NCI-H345 treated with DMSO at 0.1 percent for 48 hours (cell line): Measurements from ENCODE around the gene ANKRD18A.
"Not testable (repeated sequence)": the region's sequence is repeated elsewhere in the genome, so short reads cannot be mapped to it uniquely, and the experiment has no call there.

Experiments used
- DNase-seq: peaks from one replicate; lab custom pipeline; 2025; ENCODE audit not compliant: unreplicated experiment; lab: John Stamatoyannopoulos, UW

ANKRD18A gene

DNA sequence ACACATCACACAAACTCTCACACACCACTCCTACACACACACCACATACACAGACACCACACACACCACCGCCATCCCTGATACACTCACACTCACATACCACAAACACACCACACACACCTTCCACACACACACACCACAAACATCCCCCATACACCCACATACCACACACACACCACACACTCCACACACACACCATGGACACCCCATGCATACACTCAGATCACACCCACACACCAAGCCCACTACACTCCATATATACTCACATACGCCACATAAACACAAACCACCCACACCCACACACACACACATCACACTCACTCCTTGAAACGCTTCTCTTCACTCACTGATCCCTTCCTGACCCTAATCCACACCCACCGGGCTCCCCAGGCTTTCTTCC lies 9.1 kb upstream of the ANKRD18A start:
- no peak for DNase-seq

DNA sequence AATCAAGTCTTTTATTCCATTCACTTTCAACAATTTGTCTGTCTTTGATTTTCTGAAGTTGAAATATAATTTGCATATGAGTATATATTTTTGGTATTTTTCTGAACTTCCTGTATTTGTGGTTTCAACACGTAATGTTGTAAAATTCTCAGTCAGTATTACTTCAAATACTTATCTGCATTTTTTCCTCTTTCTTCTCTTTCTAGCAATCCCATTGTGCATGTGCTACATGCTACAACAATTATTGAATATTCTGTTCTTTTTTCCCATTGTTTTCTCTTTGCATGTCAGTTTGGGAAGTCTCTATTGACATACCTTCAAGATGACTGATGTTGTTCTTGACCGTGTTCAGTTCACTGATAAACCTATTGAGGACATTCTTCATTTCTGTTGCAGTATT lies 5.6 kb upstream of the ANKRD18A start:
- no peak for DNase-seq

- no peak for DNase-seq
Measured at GRCh38 chr9:38622951-38623350, 2.6 kb upstream of the ANKRD18A start.

GRCh38 chr9:38622288-38622674 lies 1.9 kb upstream of the ANKRD18A start:
- peak; percentile 51 for DNase-seq

DNA sequence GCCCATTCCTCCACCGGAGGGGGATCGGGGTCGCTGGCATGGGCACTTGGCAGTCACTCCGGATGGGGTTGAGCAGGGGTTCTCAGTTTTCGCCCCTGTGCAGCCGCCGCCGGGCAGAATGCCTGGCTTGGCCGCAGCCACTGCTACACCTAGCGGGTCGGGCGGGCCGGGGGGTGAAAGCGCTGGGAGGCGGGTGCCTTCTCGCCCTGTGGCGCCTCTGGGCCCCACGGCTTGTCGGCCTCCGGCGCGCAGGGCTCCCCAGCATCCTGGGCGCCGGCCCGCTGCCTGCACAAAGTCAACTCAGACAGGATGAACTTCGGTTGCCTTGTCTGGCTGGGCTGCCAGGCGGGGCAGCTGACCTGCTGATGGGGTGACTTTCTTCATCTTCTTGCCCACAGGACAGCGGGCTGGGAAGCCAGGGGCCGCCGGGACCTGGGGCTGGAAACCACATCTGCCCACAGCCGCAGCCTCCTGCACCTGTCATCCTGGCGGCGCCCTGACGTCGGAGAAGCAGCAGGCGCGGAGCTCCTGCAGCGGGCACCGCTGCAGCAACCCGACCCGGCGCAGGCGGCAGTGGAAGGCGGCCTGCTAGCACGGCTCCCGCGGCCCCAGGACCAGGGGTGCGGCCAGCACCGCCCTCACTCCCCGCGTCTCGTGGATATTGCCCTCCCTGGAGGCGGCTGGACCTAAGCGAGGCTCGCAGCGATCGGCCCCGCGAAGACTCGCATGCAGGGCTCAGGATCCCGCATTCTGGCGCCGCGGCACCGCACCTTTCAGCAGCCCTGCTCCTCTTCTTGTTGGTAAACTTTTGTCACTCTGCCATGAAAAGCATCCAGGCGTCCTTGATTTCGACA lies 1.3 kb upstream of the ANKRD18A start:
- DNase-seq = peak; percentile 6

GRCh38 chr9:38619556-38620447 lies 594 bp downstream of the ANKRD18A start:
- DNase-seq = peak; percentile 16

DNA sequence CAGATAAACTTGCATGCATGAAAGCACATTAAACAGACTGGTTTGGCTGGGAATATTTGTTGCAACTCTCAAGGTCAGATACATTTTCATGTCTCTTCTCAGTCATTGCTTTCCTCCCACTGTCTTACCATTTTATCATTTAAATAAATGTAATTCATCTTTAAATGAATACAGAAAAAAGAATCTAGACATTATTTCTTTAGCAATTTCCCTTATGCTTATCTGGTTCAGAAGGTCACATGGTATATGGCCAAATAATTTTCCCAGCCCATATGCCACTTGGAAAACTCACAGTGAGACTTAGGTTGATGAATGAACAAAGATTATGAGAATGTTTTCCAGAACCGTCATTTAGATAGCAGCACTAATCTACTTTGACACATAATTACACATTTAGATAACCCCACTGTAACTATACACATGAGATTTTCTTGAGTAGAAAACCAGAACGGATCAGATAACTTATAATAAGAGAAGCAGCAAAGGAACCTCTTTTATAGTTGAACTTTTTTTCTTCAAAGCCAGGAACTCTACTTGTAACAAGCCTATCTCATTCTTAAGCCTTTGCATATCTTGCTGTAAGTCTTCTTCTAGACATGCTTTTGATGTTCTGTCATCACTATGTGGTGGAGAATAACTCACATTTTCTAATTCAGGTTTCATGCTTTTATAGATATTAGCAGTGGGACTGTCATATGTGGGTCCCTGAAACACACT lies 22.2 kb downstream of the ANKRD18A start:
- not testable (repeated sequence) for DNase-seq

DNA sequence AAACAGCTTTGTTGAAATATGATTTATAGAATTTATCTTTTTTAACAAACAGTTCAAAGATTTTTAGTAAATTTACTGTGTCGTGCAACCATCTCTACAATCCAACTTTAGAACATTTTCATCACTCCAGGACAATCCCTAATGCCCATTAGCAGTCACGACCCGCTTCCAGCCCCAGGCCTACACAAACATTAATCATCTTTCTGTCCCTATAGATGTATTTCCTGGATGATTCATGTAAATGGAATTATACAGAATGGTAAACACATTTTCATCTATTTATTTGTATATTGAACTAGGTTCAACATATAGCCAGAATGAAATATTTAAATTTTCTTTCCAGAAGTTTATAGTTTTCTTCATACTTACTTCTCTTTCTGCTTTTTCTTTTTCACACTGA lies 25.3 kb downstream of the ANKRD18A start:
- not testable (repeated sequence) for DNase-seq

GRCh38 chr9:38591346-38592063 lies 28.9 kb downstream of the ANKRD18A start:
- DNase-seq = not testable (repeated sequence)

DNA sequence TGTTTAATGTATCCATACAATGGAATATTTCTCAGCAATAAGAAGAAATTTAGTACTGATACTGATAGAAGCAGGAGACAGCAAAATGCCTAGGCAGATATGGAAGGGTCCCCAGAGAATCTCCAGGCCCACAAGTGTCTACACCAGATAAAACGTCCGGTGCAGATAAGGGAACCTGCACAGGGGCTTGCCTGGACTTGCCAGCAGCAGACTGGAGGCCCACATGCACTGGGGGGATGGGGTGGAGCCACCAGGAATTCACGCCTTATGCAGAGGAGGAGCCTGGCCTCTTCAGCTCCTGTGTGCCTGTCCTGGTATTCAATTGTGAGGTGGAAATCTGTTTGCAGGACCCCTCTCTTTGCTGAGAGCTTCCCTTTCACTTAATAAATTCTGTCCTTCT lies 36.6 kb downstream of the ANKRD18A start:
- not testable (repeated sequence) for DNase-seq

DNA sequence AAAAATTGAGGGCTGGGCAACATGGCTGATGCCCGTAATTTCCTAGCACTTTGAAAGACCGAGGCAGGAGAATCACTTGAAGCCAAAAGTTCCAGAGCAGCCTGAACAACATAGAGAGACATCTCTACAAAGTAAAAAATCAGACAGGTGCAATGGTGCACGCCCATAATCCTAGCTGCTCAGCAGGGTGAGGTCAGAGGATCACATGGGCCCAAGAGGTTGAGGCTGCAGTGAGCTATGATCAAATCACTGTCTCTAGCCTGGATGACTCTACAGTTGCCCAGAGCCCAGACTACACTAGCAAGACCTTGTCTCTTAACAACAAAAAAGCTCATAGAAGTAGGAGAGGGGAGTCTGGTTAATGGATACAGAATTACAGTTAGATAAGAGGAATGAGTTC lies 40.3 kb downstream of the ANKRD18A start:
- DNase-seq = not testable (repeated sequence)

DNA sequence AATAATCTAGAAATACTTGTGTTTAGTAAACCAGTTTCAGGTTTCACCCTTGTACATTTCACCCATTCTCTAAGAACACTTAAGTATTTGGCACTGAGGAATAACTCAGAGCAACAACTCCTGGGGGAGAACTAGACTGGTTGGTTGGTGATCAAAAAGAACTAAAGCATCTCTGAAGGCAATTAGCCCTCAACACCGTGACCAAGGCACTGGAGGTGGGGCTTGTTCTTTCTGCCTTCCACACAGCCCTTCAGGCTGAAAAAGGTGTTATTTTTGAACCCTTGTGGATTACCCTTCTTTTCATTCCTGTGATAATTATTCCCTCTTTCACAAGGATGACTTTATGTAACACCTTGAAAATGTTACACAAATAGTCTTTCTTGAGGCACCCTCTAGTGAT lies 44.2 kb downstream of the ANKRD18A start:
- DNase-seq = not testable (repeated sequence)

DNA sequence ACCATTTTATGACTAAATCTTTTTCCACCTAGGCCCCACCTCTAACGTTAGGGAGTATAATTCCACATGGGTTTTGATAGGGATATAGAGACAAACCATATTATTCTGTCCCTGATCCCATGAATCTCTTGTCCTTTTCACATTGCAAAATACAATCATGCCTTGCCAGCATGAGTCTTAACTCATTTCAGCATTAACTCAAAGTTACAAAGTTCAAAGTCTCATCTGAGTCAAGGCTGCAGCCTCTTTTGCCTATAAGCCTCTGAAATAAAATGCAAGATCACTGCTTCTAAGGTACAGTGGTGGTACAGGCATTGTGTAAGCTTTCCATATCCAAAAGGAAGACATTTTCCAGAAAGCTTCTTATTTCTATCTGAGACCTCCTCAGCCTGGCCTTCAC lies 54.3 kb downstream of the ANKRD18A start:
- not testable (repeated sequence) for DNase-seq

DNA sequence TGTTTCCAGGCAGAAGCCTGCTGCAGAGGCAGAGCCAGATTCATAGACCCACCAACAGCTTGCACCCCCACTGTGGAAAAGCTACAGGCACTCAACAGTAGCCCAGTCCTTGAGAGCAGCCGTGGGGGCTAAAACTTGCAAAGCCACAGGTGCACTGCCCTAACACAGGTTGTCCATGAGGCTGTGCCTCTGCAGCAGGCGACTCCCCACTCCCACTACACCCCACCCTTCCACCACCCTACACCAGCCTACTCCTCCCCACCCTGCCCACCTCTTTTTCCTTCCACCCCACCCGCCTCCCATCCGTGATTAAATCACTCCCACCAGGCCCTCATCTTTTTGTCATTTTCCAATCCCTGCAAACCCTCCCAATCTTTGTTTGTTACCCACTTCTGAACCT lies 55.2 kb downstream of the ANKRD18A start:
- DNase-seq = not testable (repeated sequence)

DNA sequence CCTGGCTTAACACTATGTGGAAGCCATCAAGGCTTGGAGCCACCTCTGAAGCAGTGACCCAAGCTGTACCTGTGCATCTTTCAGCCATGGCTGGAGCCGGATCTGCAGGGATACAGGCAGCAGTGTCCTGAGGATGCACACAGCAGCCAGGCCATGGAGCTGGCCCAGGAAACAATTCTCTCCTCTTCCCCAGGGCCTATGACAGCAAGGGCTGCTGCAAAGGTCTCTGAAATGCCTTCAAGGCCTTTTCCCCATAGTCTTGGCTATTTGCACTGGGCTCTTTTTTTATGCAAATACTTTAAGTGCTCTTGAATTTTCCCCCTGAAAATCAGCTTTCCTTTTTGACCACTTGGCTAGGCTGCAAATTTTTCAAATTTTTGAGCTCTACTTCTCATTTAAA lies 56.5 kb downstream of the ANKRD18A start:
- DNase-seq = not testable (repeated sequence)

DNA sequence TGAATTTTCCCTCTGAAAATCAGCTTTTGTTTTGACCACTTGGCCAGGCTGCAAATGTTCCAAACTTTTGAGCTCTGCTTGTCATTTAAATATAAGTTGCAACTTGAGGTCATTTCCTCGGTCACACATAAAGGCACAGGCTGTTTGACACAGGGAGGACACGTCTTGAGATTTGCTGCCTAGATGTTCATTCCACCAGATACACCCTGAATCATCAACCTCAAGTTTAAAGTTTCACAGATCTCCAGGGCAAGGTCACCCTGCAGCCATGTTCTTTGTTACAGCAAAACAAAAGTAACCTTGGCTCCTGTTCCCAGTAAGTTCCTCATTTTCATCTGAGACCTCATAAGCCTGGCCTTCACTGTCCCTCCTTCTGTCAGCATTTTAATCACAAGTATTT lies 59.3 kb downstream of the ANKRD18A start:
- not testable (repeated sequence) for DNase-seq

DNA sequence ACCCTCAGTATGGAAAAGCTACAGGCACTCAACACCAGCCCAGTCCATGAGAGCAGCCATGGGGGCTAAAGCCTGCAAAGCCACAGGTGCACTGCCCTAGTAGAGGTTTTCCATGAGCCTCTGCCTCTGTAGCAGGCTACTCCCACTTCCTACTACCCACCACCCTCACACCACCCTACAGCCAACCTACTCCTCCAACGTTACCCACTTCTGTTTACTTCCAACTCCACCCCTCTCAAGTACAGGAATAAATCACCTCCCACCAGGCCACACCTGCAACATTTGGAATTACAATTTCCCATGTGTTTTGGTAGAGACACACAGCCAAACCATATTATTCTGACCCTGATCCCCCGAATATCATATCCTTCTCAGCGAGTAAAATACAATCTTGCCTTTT lies 61.2 kb downstream of the ANKRD18A start:
- not testable (repeated sequence) for DNase-seq

DNA sequence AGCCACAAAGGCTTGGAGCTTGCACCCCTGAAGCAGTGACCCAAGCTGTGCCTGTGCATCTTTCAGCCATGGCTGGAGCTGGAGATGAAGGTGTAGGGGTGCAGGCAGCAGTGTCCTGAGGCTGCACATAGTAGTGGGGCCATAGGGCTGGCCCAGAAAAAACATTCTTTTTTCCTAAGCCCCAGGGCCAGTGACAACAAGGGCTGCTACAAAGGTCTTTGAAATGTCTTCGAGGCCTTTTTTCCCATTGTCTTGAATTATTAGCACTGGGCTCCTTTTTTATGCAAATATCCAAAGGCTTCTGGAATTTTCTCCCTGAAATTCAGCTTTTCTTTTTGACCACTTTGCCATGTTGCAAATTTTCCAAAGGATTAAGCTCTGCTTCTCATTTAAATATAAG lies 62.6 kb downstream of the ANKRD18A start:
- not testable (repeated sequence) for DNase-seq

DNA sequence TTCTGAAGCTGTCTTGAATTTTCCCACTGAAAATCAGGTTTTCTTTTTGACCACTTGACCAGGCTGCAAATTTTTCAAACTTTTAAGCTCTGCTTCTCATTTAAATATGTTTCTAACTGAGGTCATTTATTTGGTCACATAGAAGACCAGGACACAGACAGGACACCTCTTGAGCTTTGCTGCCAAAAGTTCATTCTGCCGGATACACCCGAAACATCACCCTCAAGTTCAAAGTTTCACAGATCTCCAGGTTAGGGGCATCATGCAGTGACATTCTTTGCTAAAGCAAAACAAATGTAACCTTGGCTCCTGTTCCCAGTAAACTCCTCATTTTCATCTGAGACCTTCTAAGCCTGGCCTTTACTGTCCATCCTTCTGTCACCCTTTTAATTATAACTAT lies 65.4 kb downstream of the ANKRD18A start:
- not testable (repeated sequence) for DNase-seq

GRCh38 chr9:38553019-38553418 lies 67.4 kb downstream of the ANKRD18A start:
- DNase-seq = not testable (repeated sequence)
